Left lung (tissue), 10 donors: ENCODE results near the gene KRTAP8-1. TPM values are rescaled to one million over a fixed set of nuclear protein-coding genes. Genes with fewer than 3 reads are reported as not detected.

Source experiments
- ATAC-seq: fragments of 200-7000 bp; cut with Tn5 transposase; one replicate; pipeline ENCODE4 v1.9.1; 2020; ENCODE audit warnings: moderate library complexity
- DNase-seq, 4 donors: peaks; one replicate each; pipeline ENCODE4 v3.0.0-alpha.2; 2013 to 2020
- H3K27ac ChIP-seq, 2 donors: fragments of 200-600 bp; sonication (generic) in 1 of 2; one replicate each; pipeline versions ENCODE4 v1.5.0 to v1.8.0; 2020 to 2021
- H3K27me3 ChIP-seq, 2 donors: fragments of 200-600 bp; sonication (generic) in 1 of 2; one replicate each; pipeline versions ENCODE4 v1.5.0 to v1.8.0; 2020 to 2021
- H3K36me3 ChIP-seq, 2 donors: fragments of 200-600 bp; sonication (generic) in 1 of 2; one replicate each; pipeline versions ENCODE4 v1.5.0 to v1.8.0; 2020 to 2021
- H3K4me1 ChIP-seq, 2 donors: fragments of 200-600 bp; one replicate each; pipeline ENCODE4 v1.8.0; 2021
- H3K4me3 ChIP-seq, 2 donors: fragments of 200-600 bp; sonication (generic) in 1 of 2; one replicate each; pipeline versions ENCODE4 v1.5.0 to v1.8.0; 2020 to 2021; ENCODE audit warnings: mild to moderate bottlenecking in 1 of 2
- H3K9me3 ChIP-seq, 2 donors: fragments of 200-600 bp; sonication (generic) in 1 of 2; one replicate each; pipeline versions ENCODE4 v1.5.0 to v1.8.0; 2020 to 2021
- intact Hi-C, 2 donors: fragments of 100-400 bp; cut with DNase I; formaldehyde crosslinking; loops; one replicate each; pipeline versions ENCODE4 v1.11.2 to v1.14.2; 2022
- polyA plus RNA-seq, 6 donors: library from polyadenylated mRNA; unstranded; fragments of 120-200 nt; gene quantifications; one replicate each; pipeline ENCODE4 v1.2.1, GENCODE V29; 2013; ENCODE audit not compliant: insufficient read length in 6 of 6
- total RNA-seq, 2 donors: library from RNA; stranded (reverse); fragmentation: NEBNext Ultra II Directional; extraction: Animal tissue kit (Norgen Biotek cat#: 25700); gene quantifications; one replicate each; pipeline ENCODE4 v1.2.1, GENCODE V29; 2021
- TF ChIP-seq, protein P1 (sequence below), 2 donors: fragments of 200-600 bp; sonication (generic) in 1 of 2; IDR thresholded peaks; one replicate each; pipeline versions ENCODE4 v1.5.0 to v1.8.0; 2021; ENCODE audit warnings: antibody characterized with exemption in 2 of 2
- donor health status: DM: no; HTN: yes; CAD: no.
- donor health status: DM: no; HTN: no; CAD: no.

The KRTAP8-1 gene
- total and polyA plus RNA-seq, 8 donors = not detected

DNA sequence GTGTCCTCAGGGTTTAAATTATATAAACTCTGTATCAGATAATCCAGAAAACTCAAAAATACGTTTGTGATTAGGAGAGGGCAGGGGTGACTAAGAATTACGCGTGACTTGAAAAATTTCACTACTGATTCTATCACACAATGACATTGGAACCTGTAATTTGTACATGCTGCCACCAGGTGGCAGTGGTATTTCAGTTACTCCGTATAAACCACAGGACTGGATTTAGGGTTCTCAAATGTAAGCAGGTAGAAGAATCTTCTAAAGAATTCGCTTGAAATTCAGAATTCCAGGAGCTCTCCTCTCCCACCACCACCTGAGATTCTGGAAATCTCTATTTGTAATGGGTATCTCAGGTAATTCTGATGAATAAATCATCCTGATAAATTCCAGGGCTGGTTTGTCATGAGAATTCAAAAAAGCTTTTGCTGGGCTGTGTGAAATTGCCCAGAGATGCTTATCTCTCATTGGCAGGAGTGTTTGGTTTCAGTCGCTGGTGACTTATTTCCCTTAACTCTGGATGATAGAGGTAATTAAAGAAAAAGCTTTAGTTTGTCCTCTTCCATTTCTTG is 18.2 kb upstream of the KRTAP8-1 start:
- no peak overlapping the region for H3K4me3 ChIP-seq
- H3K4me1 ChIP-seq = no peaks in the 10 kb centered on the region
- no peaks in the 10 kb centered on the region for H3K36me3 ChIP-seq
- peaks cover 0 to 12% of the 10 kb centered on the region in 2 donors for H3K9me3 ChIP-seq
- H3K27ac ChIP-seq = no peak overlapping the region
- peak in 1 of 4 donors; percentile 4 for DNase-seq
- TF ChIP-seq, protein P1, sequence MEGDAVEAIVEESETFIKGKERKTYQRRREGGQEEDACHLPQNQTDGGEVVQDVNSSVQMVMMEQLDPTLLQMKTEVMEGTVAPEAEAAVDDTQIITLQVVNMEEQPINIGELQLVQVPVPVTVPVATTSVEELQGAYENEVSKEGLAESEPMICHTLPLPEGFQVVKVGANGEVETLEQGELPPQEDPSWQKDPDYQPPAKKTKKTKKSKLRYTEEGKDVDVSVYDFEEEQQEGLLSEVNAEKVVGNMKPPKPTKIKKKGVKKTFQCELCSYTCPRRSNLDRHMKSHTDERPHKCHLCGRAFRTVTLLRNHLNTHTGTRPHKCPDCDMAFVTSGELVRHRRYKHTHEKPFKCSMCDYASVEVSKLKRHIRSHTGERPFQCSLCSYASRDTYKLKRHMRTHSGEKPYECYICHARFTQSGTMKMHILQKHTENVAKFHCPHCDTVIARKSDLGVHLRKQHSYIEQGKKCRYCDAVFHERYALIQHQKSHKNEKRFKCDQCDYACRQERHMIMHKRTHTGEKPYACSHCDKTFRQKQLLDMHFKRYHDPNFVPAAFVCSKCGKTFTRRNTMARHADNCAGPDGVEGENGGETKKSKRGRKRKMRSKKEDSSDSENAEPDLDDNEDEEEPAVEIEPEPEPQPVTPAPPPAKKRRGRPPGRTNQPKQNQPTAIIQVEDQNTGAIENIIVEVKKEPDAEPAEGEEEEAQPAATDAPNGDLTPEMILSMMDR (IDR thresholded peaks at IDR 0.05) = peak; percentile 32 to 42
- no peaks in the 10 kb centered on the region for H3K27me3 ChIP-seq
- no peak for ATAC-seq
- intact Hi-C loops = loop anchor here in 1 of 2 donors (10.0 kb wide), 1 partner anchor 254 kb away; no protein-coding TSS in a partner anchor

DNA sequence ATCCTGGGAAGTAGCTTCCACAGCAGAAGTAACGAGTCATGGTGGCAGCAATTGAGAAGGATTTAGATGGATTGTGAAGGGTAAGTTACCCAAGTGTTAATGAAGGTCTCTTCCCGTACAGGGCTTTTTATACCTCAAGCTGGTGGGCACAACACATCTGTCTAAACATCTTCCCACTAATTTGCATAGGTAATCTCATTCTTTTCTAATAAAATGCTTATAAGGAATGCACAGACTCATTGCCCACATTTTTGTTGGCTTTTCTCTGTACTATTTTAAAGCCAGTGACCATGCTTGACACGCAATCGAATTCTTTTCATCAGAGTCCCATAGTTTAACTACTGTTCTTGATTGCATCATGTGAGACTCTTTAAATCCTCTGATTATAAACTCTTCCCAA is 16.6 kb upstream of the KRTAP8-1 start, which contains the start of gene KRTAP7-1:
KRTAP7-1 (minus strand) TSS at position 101 of the 400 bp plus-strand sequence; CDS start at position 40, 61 bp downstream.
- Histone ChIP-seq H3K4me1 (no peaks in the 10 kb centered on the region), H3K36me3 (no peaks in the 10 kb centered on the region), H3K27ac (no peak within 1 kb of the TSS), H3K4me3 (no peak within 1 kb of the TSS), H3K27me3 (no peaks in the 10 kb centered on the region), H3K9me3 (peaks cover 0 to 12% of the 10 kb centered on the region in 2 donors)
- DNase-seq (no peak), ATAC-seq (no peak)
- intact Hi-C loops = loop anchor here in 1 of 2 donors (10.0 kb wide), 1 partner anchor 255 kb away; no protein-coding TSS in a partner anchor
- TF ChIP-seq, protein P1 (IDR thresholded peaks at IDR 0.05) = no peak

DNA sequence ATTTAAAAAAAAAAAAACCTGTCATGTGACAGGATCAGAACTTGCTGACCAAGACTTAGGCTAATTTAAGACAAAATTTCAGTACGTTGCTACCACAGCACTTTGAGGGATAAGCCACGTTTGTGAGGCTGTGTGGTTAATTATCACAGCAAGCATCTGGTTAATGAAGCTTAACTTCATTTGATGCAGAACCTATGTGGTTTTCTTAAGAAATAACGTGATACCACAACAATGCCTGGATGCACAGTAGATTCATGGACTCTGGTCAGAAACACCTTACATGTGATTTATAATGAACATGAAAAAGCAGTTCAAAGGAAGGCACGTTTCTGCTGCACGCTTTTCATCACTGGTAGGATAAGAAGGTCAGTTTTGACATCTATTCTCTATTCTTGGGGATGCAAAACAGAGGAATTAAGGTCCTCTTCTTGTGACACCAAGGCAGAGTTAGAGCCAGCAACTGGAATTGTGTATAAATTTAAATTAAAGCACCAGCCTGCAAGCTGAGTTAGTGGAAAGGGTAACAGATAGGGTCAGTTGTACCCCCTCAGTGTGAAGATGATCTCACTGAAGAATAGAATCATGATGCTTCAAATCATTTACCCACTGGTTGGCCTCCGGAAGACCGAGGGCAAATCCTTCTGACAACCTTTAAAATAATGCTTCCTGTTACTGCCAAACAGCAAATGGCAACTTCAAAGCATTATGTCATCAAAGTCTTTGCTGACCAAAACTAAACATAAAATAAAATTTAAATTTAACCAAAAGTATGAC is 6.0 kb upstream of the KRTAP8-1 start:
- TF ChIP-seq, protein P1 (IDR thresholded peaks at IDR 0.05) = no peak
- H3K4me3 ChIP-seq = no peak overlapping the region
- ATAC-seq (no peak), DNase-seq (no peak)
- H3K27me3 ChIP-seq = no peaks in the 10 kb centered on the region
- H3K36me3 ChIP-seq = no peaks in the 10 kb centered on the region
- H3K4me1 ChIP-seq = no peaks in the 10 kb centered on the region
- no peaks in the 10 kb centered on the region for H3K9me3 ChIP-seq
- no peak overlapping the region for H3K27ac ChIP-seq
- intact Hi-C loops = no loop called here

DNA sequence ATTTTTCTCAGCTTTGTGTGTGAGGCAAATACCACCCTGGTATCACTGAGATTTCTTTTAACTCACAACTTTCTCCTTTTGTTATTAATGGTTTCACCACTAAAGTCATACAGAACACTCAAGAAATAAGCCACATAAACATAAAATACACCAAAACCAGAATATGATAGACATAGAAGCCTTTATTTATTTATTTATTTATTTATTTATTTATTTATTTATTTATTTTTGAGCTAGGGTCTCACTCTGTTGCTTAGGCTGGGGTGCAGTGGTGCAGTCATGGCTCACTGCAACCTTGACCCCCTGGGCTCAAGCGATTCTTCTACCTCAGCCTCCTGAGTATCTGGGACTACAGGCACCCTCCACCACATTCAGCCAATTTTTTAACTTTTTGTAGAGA is 12.5 kb downstream of the KRTAP8-1 start:
- DNase-seq (no peak), ATAC-seq (no peak)
- no peaks in the 10 kb centered on the region for H3K9me3 ChIP-seq
- TF ChIP-seq, protein P1 (IDR thresholded peaks at IDR 0.05) = no peak
- no peaks in the 10 kb centered on the region for H3K4me1 ChIP-seq
- H3K27ac ChIP-seq = no peak overlapping the region
- H3K4me3 ChIP-seq = no peak overlapping the region
- no peaks in the 10 kb centered on the region for H3K27me3 ChIP-seq
- intact Hi-C loops = no loop called here
- no peaks in the 10 kb centered on the region for H3K36me3 ChIP-seq

DNA sequence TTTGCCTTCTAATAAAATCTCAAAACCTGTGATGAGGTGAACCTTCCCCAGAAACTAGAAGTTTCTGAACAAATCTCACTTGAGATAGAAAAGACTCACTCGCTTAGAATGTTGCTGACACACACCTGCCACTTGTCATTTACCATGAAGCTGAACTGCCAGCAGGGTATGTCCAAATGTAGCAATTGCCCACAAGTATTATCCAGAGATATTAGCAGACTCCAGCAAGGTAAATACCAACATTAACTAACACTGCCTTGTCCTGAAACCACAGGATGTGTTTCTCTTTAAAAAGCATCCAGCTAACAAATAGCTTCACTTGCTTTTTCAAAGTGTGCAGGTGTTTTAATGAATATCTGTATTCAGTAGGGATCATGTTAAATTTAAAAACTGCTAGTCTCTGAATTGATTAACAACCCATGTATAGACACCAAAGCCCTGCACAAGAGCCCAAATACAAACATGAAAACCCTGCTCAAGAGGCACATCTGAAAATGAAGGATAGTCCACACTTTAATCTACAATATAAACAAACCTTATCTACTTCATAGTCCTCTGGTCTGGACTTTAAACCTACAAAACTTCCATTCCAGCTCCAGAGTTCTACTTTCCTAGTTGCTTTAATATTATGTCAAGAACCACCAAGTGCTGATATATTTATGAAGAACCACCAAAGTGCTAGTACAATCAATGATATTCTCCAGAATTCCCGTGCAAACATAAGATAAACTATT is 19.3 kb downstream of the KRTAP8-1 start:
- ATAC-seq (no peak), DNase-seq (no peak)
- Histone ChIP-seq H3K27me3 (no peaks in the 10 kb centered on the region), H3K36me3 (no peaks in the 10 kb centered on the region), H3K4me3 (no peak overlapping the region), H3K4me1 (no peaks in the 10 kb centered on the region), H3K27ac (no peak overlapping the region), H3K9me3 (no peaks in the 10 kb centered on the region)
- TF ChIP-seq, protein P1 (IDR thresholded peaks at IDR 0.05) = no peak
- intact Hi-C loops = no loop called here
